ENCODE measurements around the gene LAMA2. TPM values are rescaled to one million over a fixed set of nuclear protein-coding genes. Genes with fewer than 3 reads are reported as not detected.

Gene LAMA2
- total RNA-seq, 1 donor from 2014 or later: 0.20 TPM

- DNase-seq (ENCODE audit: low read depth in 2 of 2): no peak
Measured at GRCh38 chr6:129434091-129434490, 551.2 kb downstream of the LAMA2 start.

- peak in 1 of 2 donors; percentile 15 for DNase-seq (ENCODE audit: low read depth in 2 of 2)
Measured at GRCh38 chr6:129440691-129441090, 557.8 kb downstream of the LAMA2 start.

GRCh38 chr6:129444683-129445082 lies 561.7 kb downstream of the LAMA2 start:
- no peak for DNase-seq (ENCODE audit: low read depth in 2 of 2)

GRCh38 chr6:129446272-129447197 lies 563.6 kb downstream of the LAMA2 start:
- no peak for DNase-seq (ENCODE audit: low read depth in 2 of 2)

- DNase-seq (ENCODE audit: low read depth in 2 of 2): no peak
Measured at GRCh38 chr6:129447198-129447565, 564.2 kb downstream of the LAMA2 start.

GRCh38 chr6:129448965-129449364 lies 566.0 kb downstream of the LAMA2 start:
- no peak for DNase-seq (ENCODE audit: low read depth in 2 of 2)

GRCh38 chr6:129451187-129451586 lies 568.2 kb downstream of the LAMA2 start:
- DNase-seq (ENCODE audit: low read depth in 2 of 2): peak in 1 of 2 donors; percentile 14

GRCh38 chr6:129453073-129453472 lies 570.1 kb downstream of the LAMA2 start:
- DNase-seq (ENCODE audit: low read depth in 2 of 2): no peak

GRCh38 chr6:129454488-129454887 lies 571.5 kb downstream of the LAMA2 start:
- DNase-seq (ENCODE audit: low read depth in 2 of 2): no peak

GRCh38 chr6:129455126-129455769 lies 572.3 kb downstream of the LAMA2 start:
- DNase-seq (ENCODE audit: low read depth in 2 of 2): no peak

GRCh38 chr6:129460221-129460620 lies 577.3 kb downstream of the LAMA2 start:
- DNase-seq (ENCODE audit: low read depth in 2 of 2): no peak

- DNase-seq (ENCODE audit: low read depth in 2 of 2): peak in 1 of 2 donors; percentile 10
Measured at GRCh38 chr6:129469070-129469662, 586.2 kb downstream of the LAMA2 start.

GRCh38 chr6:129472239-129472638 lies 589.3 kb downstream of the LAMA2 start:
- no peak for DNase-seq (ENCODE audit: low read depth in 2 of 2)

- DNase-seq (ENCODE audit: low read depth in 2 of 2): no peak
Measured at GRCh38 chr6:129473546-129473945, 590.6 kb downstream of the LAMA2 start.

- no peak for DNase-seq (ENCODE audit: low read depth in 2 of 2)
Measured at GRCh38 chr6:129475477-129476247, 592.7 kb downstream of the LAMA2 start.

- DNase-seq (ENCODE audit: low read depth in 2 of 2): no peak
Measured at GRCh38 chr6:129476248-129476564, 593.3 kb downstream of the LAMA2 start.

GRCh38 chr6:129476810-129477209 lies 593.9 kb downstream of the LAMA2 start:
- peak in 1 of 2 donors; percentile 32 for DNase-seq (ENCODE audit: low read depth in 2 of 2)

GRCh38 chr6:129478379-129478778 lies 595.4 kb downstream of the LAMA2 start:
- DNase-seq (ENCODE audit: low read depth in 2 of 2): no peak

GRCh38 chr6:129481706-129482105 lies 598.8 kb downstream of the LAMA2 start:
- DNase-seq (ENCODE audit: low read depth in 2 of 2): no peak

GRCh38 chr6:129485746-129486145 lies 602.8 kb downstream of the LAMA2 start:
- DNase-seq (ENCODE audit: low read depth in 2 of 2): no peak

- no peak for DNase-seq (ENCODE audit: low read depth in 2 of 2)
Measured at GRCh38 chr6:129486327-129486726, 603.4 kb downstream of the LAMA2 start.

GRCh38 chr6:129488313-129488712 lies 605.4 kb downstream of the LAMA2 start:
- no peak for DNase-seq (ENCODE audit: low read depth in 2 of 2)

Measured in lung microvascular endothelial cell (primary cell).